ACC112 (cell line): ENCODE results near the gene ARRDC2.
A peak's percentile ranks its signal among the peaks of the same experiment; 100 is the strongest.

Experiments used
- H2AFZ ChIP-seq: fragments of 200-600 bp; sonication (generic); one replicate; pipeline ENCODE4 v1.6.0; 2017; ENCODE audit warnings: antibody characterized with exemption, low read length; ENCODE audit not compliant: unreplicated experiment
- H3K27ac ChIP-seq: fragments of 200-600 bp; sonication (generic); 2 replicates; pipeline ENCODE4 v1.5.1; 2014; ENCODE audit warnings: low read depth, mild to moderate bottlenecking, antibody characterized with exemption, low read length, moderate library complexity
- H3K27me3 ChIP-seq: fragments of 200-600 bp; sonication (generic); 2 replicates; pipeline ENCODE4 v1.6.1; 2014; ENCODE audit warnings: mild to moderate bottlenecking, antibody characterized with exemption, low read length, moderate library complexity, mixed read lengths; ENCODE audit not compliant: insufficient read depth
- H3K36me3 ChIP-seq: fragments of 200-600 bp; sonication (generic); 2 replicates; pipeline ENCODE4 v1.6.1; 2016; ENCODE audit warnings: mild to moderate bottlenecking, antibody characterized with exemption, low read length, moderate library complexity, mixed read lengths; ENCODE audit not compliant: insufficient read depth
- H3K4me1 ChIP-seq: fragments of 200-600 bp; sonication (generic); one replicate; pipeline ENCODE4 v1.6.1; 2016; ENCODE audit warnings: low read length, mixed read lengths; ENCODE audit not compliant: insufficient read depth, unreplicated experiment, control insufficient read depth
- H3K4me3 ChIP-seq: fragments of 200-600 bp; sonication (generic); 2 replicates; pipeline ENCODE4 v1.5.1; 2014; ENCODE audit warnings: mild to moderate bottlenecking, low read depth, low read length
- H3K79me2 ChIP-seq: fragments of 200-600 bp; sonication (generic); one replicate; pipeline ENCODE4 v1.6.0; 2016; ENCODE audit warnings: low read length; ENCODE audit not compliant: control insufficient read depth, unreplicated experiment, insufficient read depth

ARRDC2 gene

GRCh38 chr19:17993076-17993813 lies 14.7 kb upstream of the ARRDC2 start:
- Histone ChIP-seq H3K4me1 (peaks cover 7% of the 10 kb centered on the region), H3K79me2 (no peaks in the 10 kb centered on the region), H3K27ac (no peak overlapping the region), H2AFZ (no peak overlapping the region), H3K4me3 (no peak overlapping the region), H3K27me3 (no peaks in the 10 kb centered on the region), H3K36me3 (no peaks in the 10 kb centered on the region)

- Histone ChIP-seq H3K79me2 (peaks cover 7% of the 10 kb centered on the region), H3K36me3 (no peaks in the 10 kb centered on the region), H3K27me3 (no peaks in the 10 kb centered on the region), H3K27ac (peak overlapping the region; percentile 37; the same call in 1 of the 2 replicates), H3K4me1 (peaks cover 11% of the 10 kb centered on the region), H2AFZ (no peak overlapping the region), H3K4me3 (peak overlapping the region; percentile 49)
Measured at GRCh38 chr19:17996826-17997316, 11.1 kb upstream of the ARRDC2 start.

- H3K36me3 ChIP-seq: no peaks in the 10 kb centered on the region
- peaks cover 18% of the 10 kb centered on the region for H3K79me2 ChIP-seq
- no peaks in the 10 kb centered on the region for H3K27me3 ChIP-seq
- H3K27ac ChIP-seq: peak overlapping the region; percentile 43; the same call in 1 of the 2 replicates
- peaks cover 11% of the 10 kb centered on the region for H3K4me1 ChIP-seq
- peak overlapping the region; percentile 38 for H2AFZ ChIP-seq
- H3K4me3 ChIP-seq: peak overlapping the region; percentile 60
Measured at GRCh38 chr19:17997969-17998826, 9.8 kb upstream of the ARRDC2 start.

- Histone ChIP-seq H3K27ac (peak overlapping the region; percentile 43; the same call in 1 of the 2 replicates), H3K36me3 (no peaks in the 10 kb centered on the region), H3K79me2 (peaks cover 18% of the 10 kb centered on the region), H3K4me3 (no peak overlapping the region), H2AFZ (no peak overlapping the region), H3K4me1 (peaks cover 11% of the 10 kb centered on the region), H3K27me3 (no peaks in the 10 kb centered on the region)
Measured at GRCh38 chr19:17998827-17999150, 9.2 kb upstream of the ARRDC2 start.

GRCh38 chr19:17999684-18000479 lies 8.1 kb upstream of the ARRDC2 start:
- Histone ChIP-seq H3K79me2 (peaks cover 18% of the 10 kb centered on the region), H3K4me1 (peaks cover 11% of the 10 kb centered on the region), H3K27me3 (no peaks in the 10 kb centered on the region), H3K27ac (peak overlapping the region; percentile 84), H3K4me3 (peak overlapping the region; percentile 81; the same call in 1 of the 2 replicates), H2AFZ (no peak overlapping the region), H3K36me3 (no peaks in the 10 kb centered on the region)

GRCh38 chr19:18000480-18000914 lies 7.5 kb upstream of the ARRDC2 start:
- no peaks in the 10 kb centered on the region for H3K27me3 ChIP-seq
- peaks cover 11% of the 10 kb centered on the region for H3K4me1 ChIP-seq
- H3K36me3 ChIP-seq: no peaks in the 10 kb centered on the region
- H3K79me2 ChIP-seq: peaks cover 18% of the 10 kb centered on the region
- H3K27ac ChIP-seq: peak overlapping the region; percentile 84
- no peak overlapping the region for H2AFZ ChIP-seq
- H3K4me3 ChIP-seq: peak overlapping the region; percentile 81; the same call in 1 of the 2 replicates

GRCh38 chr19:18000915-18001776 lies 6.8 kb upstream of the ARRDC2 start:
- no peaks in the 10 kb centered on the region for H3K36me3 ChIP-seq
- H2AFZ ChIP-seq: peak overlapping the region; percentile 65
- H3K4me3 ChIP-seq: peak overlapping the region; percentile 81
- H3K4me1 ChIP-seq: peaks cover 11% of the 10 kb centered on the region
- peak overlapping the region; percentile 84 for H3K27ac ChIP-seq
- no peaks in the 10 kb centered on the region for H3K27me3 ChIP-seq
- peaks cover 18% of the 10 kb centered on the region for H3K79me2 ChIP-seq

GRCh38 chr19:18001777-18002345 lies 6.1 kb upstream of the ARRDC2 start:
- Histone ChIP-seq H3K36me3 (no peaks in the 10 kb centered on the region), H3K79me2 (peaks cover 18% of the 10 kb centered on the region), H3K4me1 (peaks cover 14% of the 10 kb centered on the region), H2AFZ (peak overlapping the region; percentile 65), H3K27me3 (no peaks in the 10 kb centered on the region), H3K27ac (peak overlapping the region; percentile 84; the same call in 1 of the 2 replicates), H3K4me3 (peak overlapping the region; percentile 81)

- peaks cover 10% of the 10 kb centered on the region for H3K4me1 ChIP-seq
- H3K79me2 ChIP-seq: peaks cover 18% of the 10 kb centered on the region
- no peaks in the 10 kb centered on the region for H3K27me3 ChIP-seq
- no peaks in the 10 kb centered on the region for H3K36me3 ChIP-seq
- peak overlapping the region; percentile 81 for H3K4me3 ChIP-seq
- H2AFZ ChIP-seq: no peak overlapping the region
- H3K27ac ChIP-seq: no peak overlapping the region
Measured at GRCh38 chr19:18002347-18002850, 5.6 kb upstream of the ARRDC2 start.
